Astrocyte of the cerebellum (primary cell): Measurements from ENCODE around the gene RMRP.

Source experiments
- DNase-seq: peaks from one replicate; pipeline ENCODE4 v3.0.0-alpha.2; 2011; ENCODE audit warnings: low read depth
- H3K4me3 ChIP-seq: 2 replicates; pipeline ENCODE4 v1.5.1; 2011; ENCODE audit warnings: mild to moderate bottlenecking, low read depth, low read length, moderate library complexity
- in situ Hi-C: cut with HindIII; loops from 2 replicates; pipeline ENCODE4 v1.10.0; 2017; ENCODE audit warnings: low sequenced_read_pairs
- TF ChIP-seq, protein P1 (sequence below): IDR thresholded peaks from 2 replicates; pipeline ENCODE4 v1.5.1; 2012; ENCODE audit warnings: low read length, low read depth, moderate library complexity, mild to moderate bottlenecking; ENCODE audit errors: missing control alignments

The RMRP gene

DNA sequence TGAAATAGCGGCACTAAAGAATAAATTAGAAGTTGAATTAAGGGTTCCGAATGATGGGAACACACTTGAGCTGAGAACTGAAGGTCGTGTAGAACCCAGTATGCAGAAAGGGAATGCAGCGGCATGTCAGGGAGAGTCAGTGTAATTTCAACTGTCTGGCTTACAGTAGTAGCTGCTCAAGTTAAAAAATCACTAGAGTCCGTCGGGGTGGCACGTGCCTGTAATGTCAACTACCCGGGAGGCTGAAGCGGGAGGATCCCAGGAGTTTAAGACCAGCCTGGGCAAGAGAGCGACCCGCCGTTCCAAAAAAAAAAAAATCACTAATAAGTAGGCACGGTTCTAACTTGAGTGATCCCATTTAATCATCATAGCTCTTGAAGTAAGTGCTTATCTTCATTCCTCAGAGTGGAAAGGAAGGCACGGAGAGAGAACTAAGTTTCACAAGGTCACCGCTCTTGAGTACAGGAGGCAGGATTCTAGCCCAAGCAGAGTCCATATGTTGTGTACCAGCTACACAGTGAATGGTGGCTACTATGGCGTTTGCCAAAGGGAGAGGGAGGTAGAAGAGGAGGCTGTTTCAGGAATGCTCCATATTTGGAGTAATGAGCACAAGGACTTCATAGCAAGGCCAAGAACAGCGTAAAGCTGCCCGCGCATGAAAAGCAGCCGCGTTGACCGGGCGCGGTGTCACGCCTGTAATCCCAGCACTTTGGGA is 831 bp downstream of the RMRP start:
- H3K4me3 ChIP-seq, result peak overlapping the region; percentile 76
- TF ChIP-seq, protein P1, sequence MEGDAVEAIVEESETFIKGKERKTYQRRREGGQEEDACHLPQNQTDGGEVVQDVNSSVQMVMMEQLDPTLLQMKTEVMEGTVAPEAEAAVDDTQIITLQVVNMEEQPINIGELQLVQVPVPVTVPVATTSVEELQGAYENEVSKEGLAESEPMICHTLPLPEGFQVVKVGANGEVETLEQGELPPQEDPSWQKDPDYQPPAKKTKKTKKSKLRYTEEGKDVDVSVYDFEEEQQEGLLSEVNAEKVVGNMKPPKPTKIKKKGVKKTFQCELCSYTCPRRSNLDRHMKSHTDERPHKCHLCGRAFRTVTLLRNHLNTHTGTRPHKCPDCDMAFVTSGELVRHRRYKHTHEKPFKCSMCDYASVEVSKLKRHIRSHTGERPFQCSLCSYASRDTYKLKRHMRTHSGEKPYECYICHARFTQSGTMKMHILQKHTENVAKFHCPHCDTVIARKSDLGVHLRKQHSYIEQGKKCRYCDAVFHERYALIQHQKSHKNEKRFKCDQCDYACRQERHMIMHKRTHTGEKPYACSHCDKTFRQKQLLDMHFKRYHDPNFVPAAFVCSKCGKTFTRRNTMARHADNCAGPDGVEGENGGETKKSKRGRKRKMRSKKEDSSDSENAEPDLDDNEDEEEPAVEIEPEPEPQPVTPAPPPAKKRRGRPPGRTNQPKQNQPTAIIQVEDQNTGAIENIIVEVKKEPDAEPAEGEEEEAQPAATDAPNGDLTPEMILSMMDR, result no peak
- in situ Hi-C loops, result no loop called here
- DNase-seq, result no peak

DNA sequence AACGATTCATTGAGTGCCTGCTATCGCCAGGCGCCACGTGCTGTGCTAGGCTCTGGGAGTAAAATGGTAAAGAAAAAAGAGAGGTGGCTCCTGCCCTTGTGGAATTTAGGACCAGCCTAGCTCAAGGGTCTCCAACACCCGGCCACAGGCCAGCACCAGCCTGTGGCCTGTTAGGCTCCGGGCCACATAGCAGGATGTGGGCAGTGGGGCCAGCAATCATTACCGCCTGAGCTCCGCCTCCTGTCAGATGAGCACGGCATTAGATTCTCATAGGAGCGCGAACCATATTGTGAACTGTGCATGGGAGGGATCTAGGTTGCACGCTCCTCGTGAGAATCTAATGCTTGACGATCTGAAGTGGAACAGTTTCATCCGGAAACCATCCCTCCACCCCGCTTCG is 1.5 kb downstream of the RMRP start:
- in situ Hi-C loops, result no loop called here
- DNase-seq, result no peak

DNA sequence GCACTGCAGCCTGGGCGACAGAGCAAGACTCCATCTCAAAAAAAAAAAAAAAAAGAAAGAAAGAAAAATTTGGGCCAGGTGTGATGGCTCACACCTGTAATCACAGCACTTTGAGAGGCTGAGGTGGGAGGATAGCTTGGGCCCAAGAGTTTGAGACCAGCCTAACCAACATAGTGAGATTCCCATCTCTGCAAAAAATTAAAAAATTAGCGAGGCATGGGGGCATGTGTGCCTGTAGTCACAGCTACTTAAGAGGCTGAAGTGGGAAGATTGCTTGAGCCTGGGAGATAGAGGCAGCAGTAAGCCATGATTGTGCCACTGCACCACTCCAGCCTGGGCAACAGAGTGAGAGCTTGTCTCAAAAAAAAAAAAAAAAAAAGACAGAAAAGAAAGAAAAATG is 4.2 kb downstream of the RMRP start:
- H3K4me3 ChIP-seq, result no peak overlapping the region
- in situ Hi-C loops, result no loop called here
- TF ChIP-seq, protein P1, result no peak
- DNase-seq, result no peak

More for the DNA sequence above, 1.5 kb downstream of the RMRP start:
- H3K4me3 ChIP-seq, result no peak overlapping the region
- TF ChIP-seq, protein P1, result no peak

DNA sequence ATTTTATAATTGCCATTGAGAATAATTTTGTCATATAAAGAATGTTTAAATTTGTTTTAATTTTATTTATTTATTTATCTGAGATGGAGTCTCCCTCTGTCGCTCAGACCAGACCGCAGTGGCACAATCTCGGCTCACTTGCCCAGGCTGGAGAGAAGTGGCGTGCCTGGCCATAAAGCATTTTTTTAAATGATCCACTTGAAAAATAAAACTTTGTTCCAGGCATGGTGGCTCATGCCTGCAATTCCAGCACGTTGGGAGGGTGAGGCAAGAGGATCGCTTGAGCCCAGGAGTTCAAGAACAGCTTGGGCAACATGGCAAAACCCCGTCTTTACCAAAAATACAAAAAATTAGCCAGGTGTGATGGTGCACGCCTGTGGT is 5.0 kb downstream of the RMRP start:
- in situ Hi-C loops, result no loop called here
- DNase-seq, result no peak
- TF ChIP-seq, protein P1, result no peak

DNA sequence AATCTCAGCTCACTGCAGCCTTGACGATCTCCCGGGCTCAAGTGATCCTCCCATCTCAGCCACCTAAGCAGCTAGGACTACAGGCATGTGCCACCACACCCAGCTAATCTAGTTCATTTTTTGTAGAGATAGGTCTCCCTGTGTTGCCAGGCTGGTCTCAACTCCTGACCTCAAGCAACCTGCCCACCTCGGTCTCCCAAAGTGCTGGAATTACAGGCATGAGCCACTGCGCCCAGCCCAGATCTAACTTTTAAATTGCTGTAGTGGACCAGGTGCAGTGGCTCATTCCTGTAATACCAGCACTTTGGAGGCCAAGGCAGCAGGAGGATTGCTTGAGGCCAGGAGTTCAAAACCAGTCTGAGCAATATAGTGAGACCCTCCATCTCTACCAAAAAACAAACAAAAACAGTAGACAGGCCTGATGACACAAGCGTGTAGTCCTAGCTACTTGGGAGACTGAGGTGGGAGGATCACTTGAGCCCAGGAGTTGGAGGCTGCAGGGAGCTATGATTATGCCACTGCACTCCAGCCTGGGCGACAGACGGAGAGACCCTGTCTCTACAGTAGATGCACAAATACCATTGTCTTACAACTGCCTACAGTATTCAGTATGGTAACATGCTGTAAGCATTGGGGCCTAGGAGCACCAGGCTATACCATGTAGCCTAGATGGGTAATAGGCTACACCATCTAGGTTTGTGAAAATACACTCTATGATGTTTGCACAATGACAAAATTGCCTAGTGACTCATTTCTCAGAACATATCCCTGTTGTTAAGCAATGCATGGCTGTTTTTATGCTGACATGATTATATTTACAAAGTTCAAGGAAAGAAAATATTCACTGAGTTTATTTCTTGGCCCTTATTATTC is 5.6 kb downstream of the RMRP start:
- H3K4me3 ChIP-seq, result no peak overlapping the region
- TF ChIP-seq, protein P1, result no peak
- DNase-seq, result no peak
- in situ Hi-C loops, result no loop called here

More for the DNA sequence above, 5.0 kb downstream of the RMRP start:
- H3K4me3 ChIP-seq, result no peak overlapping the region

DNA sequence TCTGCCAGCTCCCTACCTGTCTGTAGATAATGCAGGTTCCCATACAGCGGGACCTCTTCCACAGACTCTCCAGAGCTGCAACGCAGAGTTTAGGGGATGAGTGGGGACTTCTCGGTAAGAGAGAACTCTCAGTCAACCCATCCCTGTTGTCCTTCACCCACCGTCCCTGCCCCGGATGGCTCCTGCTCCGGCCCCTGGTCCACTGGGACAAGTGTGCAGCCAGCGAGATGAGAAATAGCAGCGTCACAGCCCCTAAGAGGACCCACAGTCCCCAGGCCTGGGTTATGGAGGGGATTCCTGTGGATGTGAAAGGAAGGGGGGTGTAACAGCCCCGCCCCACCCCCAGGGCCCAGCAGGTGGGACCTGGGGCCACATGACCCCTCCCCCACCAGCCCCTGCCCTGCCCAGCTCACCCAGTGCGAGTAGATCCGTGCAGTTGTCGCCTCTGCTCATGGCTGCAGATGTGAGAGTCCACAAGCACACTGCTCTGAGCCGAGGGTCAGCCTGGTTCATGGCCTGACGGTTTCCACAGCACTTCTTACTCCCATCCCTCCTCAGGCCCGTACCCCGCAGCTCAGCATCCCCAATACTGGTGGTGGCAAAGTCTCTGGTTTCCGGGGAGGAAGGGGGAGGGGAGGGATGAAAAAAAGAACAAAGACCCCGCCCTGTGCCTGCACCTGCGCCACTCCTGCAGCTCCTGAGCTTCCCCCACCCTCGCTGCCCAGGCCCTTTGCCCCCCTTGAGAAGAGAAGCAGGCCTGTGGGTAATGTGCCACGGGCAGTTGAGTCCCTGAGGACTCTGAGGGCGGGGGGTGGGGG is 7.3 kb downstream of the RMRP start, which contains the start of gene SIT1:
SIT1 (minus strand) TSS at position 591 of the 818 bp plus-strand sequence; CDS start at position 513, 78 bp downstream.
- TF ChIP-seq, protein P1, result no peak
- H3K4me3 ChIP-seq, result no peak within 1 kb of the TSS
- no peak for DNase-seq
- in situ Hi-C loops, result no loop called here
